Neutrophil (primary cell): ENCODE data around the gene TMCC3.
"Not testable (repeated sequence)": the region's sequence is repeated elsewhere in the genome, so short reads cannot be mapped to it uniquely, and the experiment has no call there.

Experiments used
- H3K27ac ChIP-seq: fragments of 200-600 bp; sonication (generic); 2 replicates; pipeline ENCODE4 v1.5.1; 2016; ENCODE audit warnings: mild to moderate bottlenecking, moderate library complexity
- H3K27me3 ChIP-seq: fragments of 200-600 bp; sonication (generic); 2 replicates; pipeline ENCODE4 v1.6.0; 2016; ENCODE audit warnings: mild to moderate bottlenecking
- H3K36me3 ChIP-seq: fragments of 200-600 bp; sonication (generic); 2 replicates; pipeline ENCODE4 v1.5.1; 2017
- H3K4me1 ChIP-seq, 2 experiments: fragments of 200-600 bp in 1 of 2; sonication (generic) in 1 of 2; 1 replicate in 1 of 2; 2 replicates in 1 of 2; pipeline versions ENCODE4 v1.5.1 to v1.6.1; 2013 to 2016; ENCODE audit warnings: low read depth in 1 of 2, low read length in 1 of 2, mild to moderate bottlenecking in 1 of 2, moderate library complexity in 1 of 2; ENCODE audit not compliant: control insufficient read depth in 1 of 2, insufficient read depth in 1 of 2
- H3K4me3 ChIP-seq, 2 experiments: fragments of 200-600 bp in 1 of 2; sonication (generic) in 1 of 2; 1 replicate in 1 of 2; 2 replicates in 1 of 2; pipeline ENCODE4 v1.5.1; 2013 to 2016; ENCODE audit warnings: low read depth in 1 of 2, low read length in 1 of 2, mild to moderate bottlenecking in 1 of 2, moderate library complexity in 1 of 2
- H3K9me3 ChIP-seq: fragments of 200-600 bp; sonication (generic); 2 replicates; pipeline ENCODE4 v1.5.1; 2016
- TF ChIP-seq, protein P1 (sequence below): fragments of 200-600 bp; sonication (generic); IDR thresholded peaks from 2 replicates; pipeline ENCODE4 v1.5.1; 2016; ENCODE audit warnings: antibody characterized with exemption

The TMCC3 gene

DNA sequence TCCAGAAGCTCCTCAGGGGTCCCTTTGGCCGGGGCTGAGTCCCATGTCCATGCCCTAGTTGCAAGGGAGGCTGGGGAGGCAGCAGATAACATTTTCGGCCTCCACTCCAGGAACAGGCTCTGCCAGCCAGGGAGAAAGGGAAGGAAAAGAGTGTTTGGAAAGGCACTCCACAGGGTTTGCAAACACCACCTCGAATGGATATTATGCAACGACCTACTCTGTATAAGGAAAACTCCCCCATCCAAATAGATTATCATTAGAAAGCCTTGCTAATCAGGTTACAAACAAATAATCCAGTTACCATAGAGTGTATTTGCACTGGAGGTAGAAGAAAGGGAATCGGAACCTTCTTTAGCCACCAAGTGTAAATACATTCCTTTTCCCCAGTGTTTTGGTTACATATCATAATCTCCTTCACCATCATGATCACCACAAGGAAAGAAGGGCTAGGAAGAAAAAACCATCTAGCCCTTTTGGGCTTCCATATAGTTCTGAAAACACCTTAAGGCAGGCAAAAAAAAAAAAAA lies 40.4 kb downstream of the TMCC3 start:
- Histone ChIP-seq H3K4me3 (no peak overlapping the region), H3K27me3 (peaks cover 6% of the 10 kb centered on the region), H3K9me3 (no peaks in the 10 kb centered on the region), H3K27ac (no peak overlapping the region), H3K4me1 (peaks cover 0 to 6% of the 10 kb centered on the region in 2 experiments), H3K36me3 (no peaks in the 10 kb centered on the region)
- TF ChIP-seq, protein P1, sequence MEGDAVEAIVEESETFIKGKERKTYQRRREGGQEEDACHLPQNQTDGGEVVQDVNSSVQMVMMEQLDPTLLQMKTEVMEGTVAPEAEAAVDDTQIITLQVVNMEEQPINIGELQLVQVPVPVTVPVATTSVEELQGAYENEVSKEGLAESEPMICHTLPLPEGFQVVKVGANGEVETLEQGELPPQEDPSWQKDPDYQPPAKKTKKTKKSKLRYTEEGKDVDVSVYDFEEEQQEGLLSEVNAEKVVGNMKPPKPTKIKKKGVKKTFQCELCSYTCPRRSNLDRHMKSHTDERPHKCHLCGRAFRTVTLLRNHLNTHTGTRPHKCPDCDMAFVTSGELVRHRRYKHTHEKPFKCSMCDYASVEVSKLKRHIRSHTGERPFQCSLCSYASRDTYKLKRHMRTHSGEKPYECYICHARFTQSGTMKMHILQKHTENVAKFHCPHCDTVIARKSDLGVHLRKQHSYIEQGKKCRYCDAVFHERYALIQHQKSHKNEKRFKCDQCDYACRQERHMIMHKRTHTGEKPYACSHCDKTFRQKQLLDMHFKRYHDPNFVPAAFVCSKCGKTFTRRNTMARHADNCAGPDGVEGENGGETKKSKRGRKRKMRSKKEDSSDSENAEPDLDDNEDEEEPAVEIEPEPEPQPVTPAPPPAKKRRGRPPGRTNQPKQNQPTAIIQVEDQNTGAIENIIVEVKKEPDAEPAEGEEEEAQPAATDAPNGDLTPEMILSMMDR = no peak

DNA sequence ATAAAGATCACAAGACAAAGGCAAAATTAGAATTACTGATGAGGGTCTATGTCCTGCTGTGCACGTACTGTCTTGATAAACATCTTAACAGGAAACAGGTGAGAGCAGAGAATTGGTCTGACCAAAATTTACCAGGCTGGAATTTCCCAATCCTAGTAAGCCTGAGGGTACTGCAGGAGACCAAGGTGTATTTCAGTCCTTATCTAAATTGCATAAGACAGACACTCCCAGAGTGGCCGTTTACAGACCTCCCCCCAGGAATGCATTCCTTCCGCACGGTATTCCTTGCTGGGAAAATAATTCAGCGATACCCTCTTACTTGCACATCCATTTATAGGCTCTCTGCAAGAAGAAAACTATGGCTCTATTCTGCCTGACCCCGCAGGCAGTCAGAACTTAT lies 43.5 kb downstream of the TMCC3 start:
- H3K4me3 ChIP-seq = not testable (repeated sequence)
- peaks cover 15 to 25% of the 10 kb centered on the region in 2 experiments for H3K4me1 ChIP-seq

DNA sequence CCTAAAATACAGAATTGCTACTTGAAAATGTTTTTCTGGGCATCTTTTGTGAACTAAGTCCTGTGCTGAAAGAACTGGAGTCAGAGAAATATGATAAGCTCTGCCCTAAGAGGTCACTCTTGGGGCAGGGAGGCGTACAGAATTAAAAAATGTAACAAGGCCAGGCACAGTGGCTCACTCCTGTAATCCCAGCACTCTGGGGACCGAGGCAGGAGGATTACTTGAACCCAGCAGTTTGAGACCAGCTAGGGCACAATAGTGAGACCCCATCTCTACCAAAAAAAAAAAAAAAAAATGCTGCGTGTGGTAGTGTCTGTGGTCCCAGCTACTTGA lies 46.0 kb downstream of the TMCC3 start:
- no peaks in the 10 kb centered on the region for H3K9me3 ChIP-seq
- H3K4me1 ChIP-seq = peaks cover 15 to 19% of the 10 kb centered on the region in 2 experiments
- no peaks in the 10 kb centered on the region for H3K36me3 ChIP-seq
- TF ChIP-seq, protein P1 = no peak
- peak overlapping the region; percentile 42 for H3K27ac ChIP-seq
- H3K27me3 ChIP-seq = peaks cover 6% of the 10 kb centered on the region
- no peak overlapping the region for H3K4me3 ChIP-seq

More for the DNA sequence above, 43.5 kb downstream of the TMCC3 start:
- not testable (repeated sequence) for H3K27ac ChIP-seq, H3K27me3 ChIP-seq, H3K36me3 ChIP-seq, H3K9me3 ChIP-seq

DNA sequence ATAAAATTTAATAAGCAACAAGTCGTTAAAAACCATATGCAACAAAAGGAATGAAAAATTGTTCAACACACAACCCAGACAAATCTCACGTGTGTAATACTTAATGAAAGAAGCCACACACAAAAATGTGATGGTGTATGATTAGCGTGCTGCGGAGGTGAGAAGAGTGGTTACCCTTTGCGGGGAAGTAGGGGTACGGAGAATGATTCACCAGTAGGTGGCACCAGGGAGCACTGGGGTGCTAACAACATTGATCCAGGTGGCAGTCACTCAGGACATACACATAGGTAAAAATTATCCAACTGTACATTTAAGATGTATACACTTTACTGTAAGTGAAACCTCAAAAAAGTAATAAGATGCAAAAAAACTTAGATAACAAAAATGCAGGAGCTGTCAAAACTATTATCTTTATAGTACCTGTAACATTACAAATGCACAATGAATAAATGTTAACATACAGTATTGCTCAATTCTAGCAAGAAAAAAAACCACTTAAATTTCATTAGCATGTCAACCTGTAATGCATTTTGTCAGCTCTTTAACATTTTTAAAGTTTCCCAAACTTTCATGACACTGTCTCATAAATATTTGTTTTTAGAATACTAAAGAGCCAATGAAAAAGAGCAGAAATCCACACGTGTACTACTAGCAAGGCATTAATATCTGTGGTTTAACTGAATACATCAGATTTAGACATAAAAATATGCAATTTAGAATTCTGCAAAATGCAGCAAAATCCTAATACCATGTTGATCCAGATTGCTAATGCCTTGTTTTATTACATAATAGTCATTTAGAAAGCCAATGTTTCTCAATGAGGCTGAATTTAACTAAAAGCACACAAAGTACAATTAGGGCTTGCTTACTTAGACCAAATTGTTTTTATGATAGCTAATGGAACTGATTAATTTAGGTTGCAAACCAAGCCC lies 46.7 kb downstream of the TMCC3 start:
- TF ChIP-seq, protein P1 = peak; percentile 69
- H3K36me3 ChIP-seq = no peaks in the 10 kb centered on the region
- H3K27ac ChIP-seq = peak overlapping the region; percentile 42
- no peaks in the 10 kb centered on the region for H3K9me3 ChIP-seq
- no peak overlapping the region for H3K4me3 ChIP-seq
- H3K4me1 ChIP-seq = peaks cover 15 to 19% of the 10 kb centered on the region in 2 experiments
- H3K27me3 ChIP-seq = peaks cover 5% of the 10 kb centered on the region

DNA sequence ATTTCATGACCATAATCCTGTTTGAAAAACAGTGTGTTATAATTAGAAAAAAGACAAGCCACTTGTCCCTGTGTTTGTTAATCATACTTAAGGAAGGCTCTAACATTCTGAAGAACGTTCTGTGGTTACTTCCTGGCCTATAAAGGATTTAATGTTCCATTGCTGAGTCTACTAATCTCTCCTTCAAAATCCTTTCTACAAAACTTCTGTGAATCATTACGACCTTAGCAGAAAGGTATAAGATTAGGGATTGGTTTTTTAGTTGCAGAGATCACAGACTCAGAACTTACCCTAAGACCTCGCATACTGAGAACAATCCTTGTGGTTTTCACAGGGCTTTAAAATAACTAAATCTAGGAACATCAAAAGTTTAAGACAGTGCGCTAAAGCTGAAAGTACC lies 48.3 kb downstream of the TMCC3 start:
- TF ChIP-seq, protein P1 = no peak
- peak overlapping the region; percentile 26 for H3K27ac ChIP-seq

DNA sequence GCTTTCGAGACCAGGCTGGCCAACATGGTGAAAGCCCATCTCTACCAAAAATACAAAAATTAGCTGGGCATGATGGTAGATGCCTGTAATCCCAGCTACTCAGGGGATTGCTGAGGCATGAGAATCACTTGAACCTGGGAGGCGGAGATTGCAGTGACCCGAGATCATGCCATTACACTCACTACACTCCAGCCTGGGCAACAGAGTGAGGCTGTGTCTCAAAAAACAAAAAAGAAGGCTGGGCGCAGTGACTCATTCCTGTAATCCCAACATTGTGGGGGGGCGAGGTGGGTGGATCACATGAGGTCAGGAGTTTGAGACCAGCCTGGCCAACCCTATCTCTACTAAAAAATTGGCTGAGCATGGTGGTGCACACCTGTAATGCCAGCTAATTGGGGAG lies 49.0 kb downstream of the TMCC3 start:
- H3K9me3 ChIP-seq, H3K36me3 ChIP-seq, H3K27ac ChIP-seq, H3K27me3 ChIP-seq, H3K4me3 ChIP-seq: not testable (repeated sequence)
- H3K4me1 ChIP-seq = peaks cover 15 to 19% of the 10 kb centered on the region in 2 experiments

More for the DNA sequence above, 48.3 kb downstream of the TMCC3 start:
- Histone ChIP-seq H3K27me3 (no peaks in the 10 kb centered on the region), H3K36me3 (no peaks in the 10 kb centered on the region), H3K9me3 (no peaks in the 10 kb centered on the region), H3K4me1 (peaks cover 15 to 19% of the 10 kb centered on the region in 2 experiments), H3K4me3 (no peak overlapping the region)
